Measurements from ENCODE around the gene PROCR. TPM values are rescaled to one million over a fixed set of nuclear protein-coding genes. Genes with fewer than 3 reads are reported as not detected.
"Not testable (repeated sequence)": the region's sequence is repeated elsewhere in the genome, so short reads cannot be mapped to it uniquely, and the experiment has no call there.

Gene PROCR
- total RNA-seq, 4 donors from 2014 or later = 124 to 266 (median 151) TPM

DNA sequence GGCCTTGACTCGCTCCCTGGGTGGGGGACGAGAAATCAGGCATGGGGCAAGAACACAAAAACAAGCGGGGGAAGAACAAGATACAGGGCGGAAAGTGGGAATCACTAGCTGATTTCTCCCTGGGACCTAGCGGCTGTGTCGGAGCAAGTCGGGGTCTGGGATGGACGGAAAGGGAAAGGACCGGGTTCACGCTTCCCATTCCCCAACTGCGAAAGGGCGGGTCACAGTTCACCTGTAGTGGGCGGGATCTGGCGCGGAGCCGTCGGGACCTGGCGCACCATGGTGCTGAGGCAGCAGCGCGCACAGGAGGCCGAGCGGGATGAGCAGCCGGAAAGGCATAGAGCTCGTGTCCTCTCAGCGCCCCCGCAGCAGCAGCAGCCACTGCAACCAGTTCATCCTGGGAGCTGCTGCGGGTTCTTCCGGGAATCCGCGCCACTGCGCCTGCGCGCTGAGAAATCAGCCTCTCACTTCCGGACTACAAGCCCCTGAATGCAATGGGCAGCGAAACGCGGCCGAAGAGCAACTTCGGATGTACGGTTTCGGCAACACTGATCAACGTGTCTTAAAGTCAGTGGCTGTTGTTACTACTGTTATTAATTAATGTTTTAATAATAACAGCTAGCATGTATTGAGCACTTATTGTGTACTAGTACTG is 24.8 kb upstream of the PROCR start, which contains the start of gene EDEM2:
Gene EDEM2 (minus strand): TSS at position 417 of the 655 bp plus-strand sequence. CDS start 78 bp downstream, at position 339.
- TF ChIP-seq, protein P1, sequence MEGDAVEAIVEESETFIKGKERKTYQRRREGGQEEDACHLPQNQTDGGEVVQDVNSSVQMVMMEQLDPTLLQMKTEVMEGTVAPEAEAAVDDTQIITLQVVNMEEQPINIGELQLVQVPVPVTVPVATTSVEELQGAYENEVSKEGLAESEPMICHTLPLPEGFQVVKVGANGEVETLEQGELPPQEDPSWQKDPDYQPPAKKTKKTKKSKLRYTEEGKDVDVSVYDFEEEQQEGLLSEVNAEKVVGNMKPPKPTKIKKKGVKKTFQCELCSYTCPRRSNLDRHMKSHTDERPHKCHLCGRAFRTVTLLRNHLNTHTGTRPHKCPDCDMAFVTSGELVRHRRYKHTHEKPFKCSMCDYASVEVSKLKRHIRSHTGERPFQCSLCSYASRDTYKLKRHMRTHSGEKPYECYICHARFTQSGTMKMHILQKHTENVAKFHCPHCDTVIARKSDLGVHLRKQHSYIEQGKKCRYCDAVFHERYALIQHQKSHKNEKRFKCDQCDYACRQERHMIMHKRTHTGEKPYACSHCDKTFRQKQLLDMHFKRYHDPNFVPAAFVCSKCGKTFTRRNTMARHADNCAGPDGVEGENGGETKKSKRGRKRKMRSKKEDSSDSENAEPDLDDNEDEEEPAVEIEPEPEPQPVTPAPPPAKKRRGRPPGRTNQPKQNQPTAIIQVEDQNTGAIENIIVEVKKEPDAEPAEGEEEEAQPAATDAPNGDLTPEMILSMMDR (IDR thresholded peaks at IDR 0.05) = no peak
- ATAC-seq (ENCODE audit: low FRiP score) = peak; percentile 88
- peak; percentile 84 for DNase-seq (ENCODE audit: low spot score)

DNA sequence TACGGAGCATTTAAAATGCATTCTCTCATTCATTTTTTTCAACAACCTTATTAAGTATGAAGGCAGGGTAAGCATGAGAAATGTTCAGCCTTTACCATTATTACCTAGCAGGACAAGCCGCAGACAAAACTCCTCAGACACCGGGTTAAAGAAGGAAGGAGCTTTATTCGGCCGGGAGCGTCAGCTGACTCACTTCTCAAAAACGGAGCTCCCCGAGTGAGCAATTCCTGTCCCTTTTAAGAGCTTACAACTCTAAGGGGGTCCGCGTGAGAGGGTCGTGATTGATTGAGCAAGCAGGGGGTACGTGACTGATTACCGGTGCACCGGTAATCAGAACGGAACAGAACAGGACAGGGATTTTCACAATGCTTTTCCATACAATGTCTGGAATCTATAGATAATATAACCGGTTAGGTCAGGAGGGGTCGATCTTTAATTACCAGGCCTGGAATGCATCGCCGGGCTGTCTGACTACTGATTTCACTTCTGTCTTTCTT is 24.2 kb upstream of the PROCR start:
- peak; percentile 25 for ATAC-seq (ENCODE audit: low FRiP score)
- DNase-seq (ENCODE audit: low spot score) = not testable (repeated sequence)

DNA sequence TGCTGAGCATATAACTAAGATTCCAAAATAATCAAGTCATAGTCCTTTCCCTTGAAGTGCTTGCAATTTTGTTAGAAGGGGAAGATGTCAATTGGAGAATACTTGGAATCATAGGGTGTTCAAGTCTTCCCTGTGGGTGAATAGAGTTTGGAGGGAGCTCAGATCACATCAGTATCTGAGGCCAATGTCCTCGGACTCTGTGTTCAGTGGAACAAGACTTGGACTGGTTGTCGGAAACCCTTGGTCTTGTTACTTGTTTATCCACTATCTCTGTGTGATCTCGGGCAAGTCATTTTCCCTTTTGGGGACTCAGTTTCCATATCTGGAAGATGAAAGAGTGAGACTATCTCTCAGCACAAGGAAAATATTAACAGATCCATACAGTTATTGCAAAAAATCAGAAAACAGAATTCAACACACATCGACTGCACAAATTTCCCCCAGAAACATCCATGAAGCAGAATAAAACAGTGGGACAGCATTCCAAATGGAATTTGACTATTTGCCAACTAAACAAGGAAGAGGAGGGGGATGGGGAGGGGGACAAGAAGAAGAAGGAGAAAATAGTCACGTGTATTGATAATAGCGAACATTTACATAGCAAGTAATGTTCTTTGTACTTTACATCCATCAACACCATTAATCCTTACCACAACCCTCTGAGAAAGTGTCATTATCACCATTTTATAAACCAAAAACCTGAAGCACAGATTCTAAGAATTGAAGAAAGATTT is 20.9 kb upstream of the PROCR start:
- ATAC-seq (ENCODE audit: low FRiP score) (no peak), DNase-seq (ENCODE audit: low spot score) (no peak)
- TF ChIP-seq, protein P1 (IDR thresholded peaks at IDR 0.05) = no peak

DNA sequence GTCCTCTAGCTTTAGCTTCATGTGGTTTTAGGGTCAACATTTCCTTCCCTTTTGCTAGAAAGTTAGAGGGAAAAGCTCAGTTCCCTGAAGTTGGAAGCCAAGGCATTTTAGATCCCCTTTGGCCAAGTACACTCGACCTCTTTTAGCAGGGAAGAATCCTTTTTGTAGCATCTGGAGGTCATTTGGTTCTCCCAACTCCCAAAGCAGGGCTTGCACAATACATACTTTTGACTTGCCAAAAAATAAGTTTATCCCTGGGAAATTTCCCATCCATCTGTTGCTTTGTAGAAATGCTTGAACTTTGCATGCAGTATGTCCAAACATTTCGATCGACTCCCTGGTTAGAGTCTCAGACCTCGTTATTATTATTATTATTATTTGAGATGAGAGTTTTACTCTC is 20.1 kb upstream of the PROCR start:
- ATAC-seq (ENCODE audit: low FRiP score) (no peak), DNase-seq (ENCODE audit: low spot score) (no peak)
- TF ChIP-seq, protein P1 (IDR thresholded peaks at IDR 0.05) = no peak

DNA sequence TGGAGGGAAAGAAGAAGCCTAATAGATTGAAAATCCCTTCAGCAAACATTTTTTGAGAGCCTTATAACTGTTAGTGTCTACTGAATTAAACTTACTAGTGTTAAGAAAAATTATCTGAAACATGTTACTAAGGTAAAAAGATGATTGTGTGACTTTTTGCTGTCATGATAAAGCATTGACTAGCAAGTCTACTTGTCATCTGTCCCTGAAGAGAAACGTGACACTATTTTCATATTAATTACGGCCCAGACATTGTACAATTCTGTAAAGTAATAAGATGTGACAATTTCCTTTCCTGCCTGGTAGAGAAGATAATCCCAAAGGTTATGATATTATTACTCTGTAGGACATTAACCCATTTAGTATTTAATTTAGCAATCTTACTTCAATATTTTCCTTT is 15.9 kb upstream of the PROCR start:
- TF ChIP-seq, protein P1 (IDR thresholded peaks at IDR 0.05) = no peak
- ATAC-seq (ENCODE audit: low FRiP score) = no peak
- no peak for DNase-seq (ENCODE audit: low spot score)

DNA sequence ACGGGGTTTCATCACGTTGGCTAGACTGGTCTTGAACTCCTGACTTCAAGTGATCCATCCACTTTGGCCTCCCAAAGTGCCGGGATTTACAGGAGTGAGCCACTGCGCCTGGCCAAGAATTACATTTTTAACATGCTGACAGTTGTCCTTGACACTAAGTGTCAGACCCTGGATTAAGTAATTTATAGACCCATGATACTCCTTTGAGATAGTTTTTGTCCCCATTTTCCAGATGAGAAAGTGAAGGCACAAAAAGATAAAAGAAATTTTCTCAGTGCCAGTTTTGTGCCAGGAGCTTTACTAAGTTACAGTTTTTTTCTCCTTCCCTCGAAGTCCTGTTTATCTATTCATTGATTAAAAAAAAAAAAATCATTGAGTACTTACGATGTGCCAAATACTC is 14.9 kb upstream of the PROCR start:
- DNase-seq (ENCODE audit: low spot score) = no peak
- ATAC-seq (ENCODE audit: low FRiP score) = no peak
- TF ChIP-seq, protein P1 (IDR thresholded peaks at IDR 0.05) = no peak

DNA sequence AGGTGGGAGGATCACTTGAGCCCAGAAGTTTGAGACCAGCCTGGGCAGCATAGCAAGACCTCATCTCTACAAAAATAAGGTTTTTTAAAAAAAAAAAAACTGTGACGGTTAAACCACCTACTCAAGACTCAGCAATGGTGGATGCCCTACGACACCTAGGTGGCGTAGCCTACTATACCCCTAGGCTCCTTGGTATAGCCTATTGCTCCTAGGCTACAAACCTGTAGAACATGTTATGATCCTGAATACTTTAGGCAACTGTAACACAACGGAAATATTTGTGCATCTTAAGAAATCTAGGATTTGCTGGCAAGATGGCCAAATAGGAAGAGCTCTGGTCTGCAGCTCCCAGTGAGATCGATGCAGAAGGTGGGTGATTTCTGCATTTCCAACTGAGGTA is 11.5 kb upstream of the PROCR start:
- ATAC-seq (ENCODE audit: low FRiP score); DNase-seq (ENCODE audit: low spot score): not testable (repeated sequence)

DNA sequence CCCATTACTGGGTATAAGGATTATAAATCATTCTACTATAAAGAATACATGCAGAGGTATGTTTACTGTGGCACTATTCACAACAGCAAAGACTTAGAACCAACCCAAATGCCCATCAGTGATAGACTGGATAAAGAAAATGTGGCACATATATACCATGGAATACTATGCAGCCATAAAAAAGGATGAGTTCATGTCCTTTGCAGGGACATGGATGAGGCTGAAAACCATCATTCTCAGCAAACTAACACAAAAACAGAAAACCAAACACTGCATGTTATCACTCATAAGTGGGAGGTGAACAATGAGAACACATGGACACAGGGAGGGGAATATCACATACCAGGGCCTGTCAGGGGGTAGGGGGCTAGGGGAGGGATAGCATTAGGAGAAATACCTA is 7.3 kb upstream of the PROCR start:
- DNase-seq (ENCODE audit: low spot score); ATAC-seq (ENCODE audit: low FRiP score): not testable (repeated sequence)
